Activated CD4-positive, alpha-beta T cell treated with anti-CD3 and anti-CD28 coated beads, Interleukin-2, amount 10 ng/mL, durations not matched to agents 7 days and 5 days (primary cell): ENCODE data around the gene ARCN1. TPM values are rescaled to one million over a fixed set of nuclear protein-coding genes. Genes with fewer than 3 reads are reported as not detected.

ENCODE experiments used
- CTCF ChIA-PET: fragments of 350-600 bp; sonication (Branson Sonifier 250); formaldehyde crosslinking; loops from one replicate; lab custom pipeline; 2021; ENCODE audit warnings: antibody characterized with exemption; lab: Charles Lee
- POLR2A ChIA-PET: fragments of 350-600 bp; sonication (Branson Sonifier 250); formaldehyde crosslinking; loops from one replicate; lab custom pipeline; 2021; ENCODE audit warnings: antibody characterized with exemption; lab: Charles Lee
- DNase-seq: peaks from one replicate; pipeline ENCODE4 v3.0.0-alpha.2; 2020
- H3K27ac Mint-ChIP-seq: one replicate; pipeline ENCODE4 v1.8.0; 2021; ENCODE audit warnings: mild to moderate bottlenecking, moderate library complexity, mixed read lengths
- H3K27me3 Mint-ChIP-seq: one replicate; pipeline ENCODE4 v1.8.0; 2021; ENCODE audit warnings: mixed read lengths
- H3K36me3 Mint-ChIP-seq: one replicate; pipeline ENCODE4 v1.8.0; 2021; ENCODE audit warnings: low read depth, mixed read lengths
- H3K4me1 Mint-ChIP-seq: one replicate; pipeline ENCODE4 v1.8.0; 2021; ENCODE audit warnings: mixed read lengths
- H3K4me3 Mint-ChIP-seq: one replicate; pipeline ENCODE4 v1.8.0; 2021; ENCODE audit warnings: mild to moderate bottlenecking, moderate library complexity, mixed read lengths
- H3K9me3 Mint-ChIP-seq: one replicate; pipeline ENCODE4 v1.8.0; 2021; ENCODE audit warnings: mixed read lengths
- total RNA-seq, 2 experiments: library from RNA; stranded (reverse); gene quantifications; one replicate each; pipeline ENCODE4 v1.2.3, GENCODE V29; 2021

The ARCN1 gene
- total RNA-seq, 2 experiments from 2014 or later: 113 to 128 TPM

DNA sequence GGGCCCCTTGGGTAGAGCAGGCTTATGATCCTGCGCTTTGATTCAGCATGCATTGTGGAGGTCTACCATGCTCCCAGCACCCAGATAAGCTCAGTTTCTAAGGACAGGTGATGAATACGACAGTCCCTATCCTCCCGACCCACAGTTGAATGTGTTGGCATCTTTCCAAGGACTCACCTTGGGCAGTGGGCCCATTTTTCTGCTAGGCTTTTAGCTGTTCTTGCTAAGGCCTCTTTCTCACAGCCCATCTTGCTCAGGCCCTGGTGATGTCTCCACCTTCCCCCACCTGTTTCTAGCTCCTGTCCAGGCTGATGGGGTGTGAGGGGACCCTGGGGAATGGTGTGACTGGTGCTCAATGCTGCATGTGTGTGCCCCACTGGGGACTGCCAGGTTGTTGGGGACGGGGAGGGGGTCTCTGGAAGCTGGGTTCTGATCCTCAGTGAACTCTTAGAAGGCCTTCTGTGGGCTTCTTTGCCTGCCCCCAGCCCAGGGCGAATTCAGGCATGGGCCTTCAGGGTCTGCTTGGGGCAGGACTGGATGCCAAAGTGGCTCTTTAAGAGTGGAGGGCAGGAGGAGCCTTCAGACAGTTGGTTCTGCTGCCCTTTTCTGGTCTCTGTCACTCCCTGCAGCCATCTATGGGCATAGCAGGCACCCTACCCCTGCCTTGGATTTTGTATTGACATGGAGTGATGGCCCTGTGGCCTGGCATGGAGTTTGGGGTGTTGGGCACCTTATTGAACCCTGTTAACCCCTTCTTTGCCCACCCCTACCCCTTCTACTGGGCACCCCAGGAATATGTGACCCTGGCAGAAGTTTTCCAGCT lies 68.3 kb downstream of the ARCN1 start:
- no peaks in the 10 kb centered on the region for H3K36me3 Mint-ChIP-seq
- no peak overlapping the region for H3K27ac Mint-ChIP-seq
- no peaks in the 10 kb centered on the region for H3K9me3 Mint-ChIP-seq
- no peak for DNase-seq
- ChIA-PET POLR2A (no interaction called here), CTCF (interaction anchor here (0.7 to 1.5 kb wide), 7 partner anchors 16 to 357 kb away, joined by 3 to 4 read pairs (median 3); no protein-coding TSS in a partner anchor)
- H3K27me3 Mint-ChIP-seq: no peaks in the 10 kb centered on the region
- H3K4me3 Mint-ChIP-seq: no peak overlapping the region
- H3K4me1 Mint-ChIP-seq: no peaks in the 10 kb centered on the region

DNA sequence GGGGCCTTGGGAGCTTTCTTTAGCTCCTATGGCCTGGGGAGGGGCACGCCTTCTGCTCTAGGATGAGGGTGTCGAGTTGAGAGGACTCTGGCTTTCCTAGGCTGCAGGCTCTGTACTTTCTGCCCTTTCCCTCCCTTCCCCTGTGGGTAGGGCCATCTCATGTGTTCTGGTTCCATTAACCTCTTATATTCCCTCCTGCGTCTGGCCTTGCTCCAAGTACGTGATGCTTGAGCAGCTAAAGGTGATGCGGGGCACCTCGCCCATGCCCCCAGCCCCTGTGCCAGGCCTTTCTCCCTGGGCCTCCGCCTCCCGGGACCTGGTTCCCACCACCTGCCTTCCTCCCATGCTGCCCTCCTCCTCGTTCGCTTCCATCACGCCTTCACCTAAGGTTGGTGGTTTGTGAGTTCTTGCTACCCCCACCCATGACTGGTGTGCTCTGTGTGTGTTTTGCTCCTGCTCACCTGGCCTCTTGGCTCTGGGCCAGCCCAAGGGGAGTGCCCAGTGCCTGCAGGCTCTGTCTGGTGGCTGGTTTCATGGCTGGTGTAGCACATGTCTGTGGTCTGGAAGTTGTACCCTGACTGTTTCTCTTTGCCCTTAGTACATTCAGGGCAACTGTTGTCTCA lies 69.3 kb downstream of the ARCN1 start:
- DNase-seq: no peak
- H3K4me1 Mint-ChIP-seq: no peaks in the 10 kb centered on the region
- ChIA-PET POLR2A (no interaction called here), CTCF (interaction anchor here (0.6 to 1.5 kb wide), 3 partner anchors 17 to 21 kb away, joined by 3 to 4 read pairs (median 4); no protein-coding TSS in a partner anchor)
- no peak overlapping the region for H3K27ac Mint-ChIP-seq
- no peak overlapping the region for H3K4me3 Mint-ChIP-seq
- H3K27me3 Mint-ChIP-seq: no peaks in the 10 kb centered on the region
- H3K36me3 Mint-ChIP-seq: no peaks in the 10 kb centered on the region
- H3K9me3 Mint-ChIP-seq: no peaks in the 10 kb centered on the region

DNA sequence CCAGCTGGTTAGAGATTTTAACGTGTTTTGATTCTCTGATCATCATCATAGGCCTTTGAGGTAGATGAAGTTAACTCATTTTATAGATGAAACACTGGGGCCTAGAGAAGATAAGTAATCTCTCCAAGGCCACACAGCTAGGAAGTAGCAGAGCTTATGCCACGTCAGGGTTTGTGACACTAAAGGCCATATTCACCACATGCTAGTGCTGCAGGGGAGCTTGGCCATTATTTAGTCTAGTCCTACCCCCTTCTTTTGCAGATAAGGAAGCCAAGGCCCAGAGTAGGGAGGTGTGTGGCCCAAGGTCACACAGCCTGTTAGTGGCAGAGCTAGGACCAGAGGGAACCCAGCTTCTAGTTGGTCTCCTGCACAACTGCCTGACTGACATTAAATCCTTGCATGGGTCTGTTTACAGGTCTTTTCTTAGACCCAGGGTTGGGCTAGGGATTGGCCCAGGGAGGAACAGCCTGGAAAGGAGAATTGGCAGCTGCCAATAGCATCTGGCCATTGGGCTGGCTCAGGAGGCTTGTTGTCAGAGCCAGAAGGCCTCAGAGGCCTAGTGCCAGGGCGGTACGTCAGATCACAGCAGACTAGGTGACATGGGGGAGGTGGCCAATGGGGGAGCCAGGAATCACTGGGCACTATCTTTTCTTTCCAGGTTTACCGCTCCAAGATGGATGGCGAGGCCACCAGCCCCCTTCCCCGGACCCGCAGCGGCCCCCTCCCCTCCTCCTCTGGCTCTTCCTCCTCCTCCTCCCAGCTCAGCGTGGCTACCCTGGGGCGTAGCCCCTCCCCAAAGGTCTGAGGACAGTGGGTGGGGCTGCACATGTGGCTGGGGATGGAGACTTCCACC lies 71.2 kb downstream of the ARCN1 start:
- no peaks in the 10 kb centered on the region for H3K36me3 Mint-ChIP-seq
- DNase-seq: no peak
- no peaks in the 10 kb centered on the region for H3K9me3 Mint-ChIP-seq
- no peak overlapping the region for H3K27ac Mint-ChIP-seq
- ChIA-PET POLR2A (no interaction called here), CTCF (interaction anchor here (0.6 to 2.1 kb wide), 5 partner anchors 12 to 290 kb away, joined by 3 to 7 read pairs (median 3); no protein-coding TSS in a partner anchor)
- no peak overlapping the region for H3K4me3 Mint-ChIP-seq
- no peaks in the 10 kb centered on the region for H3K4me1 Mint-ChIP-seq
- H3K27me3 Mint-ChIP-seq: no peaks in the 10 kb centered on the region

DNA sequence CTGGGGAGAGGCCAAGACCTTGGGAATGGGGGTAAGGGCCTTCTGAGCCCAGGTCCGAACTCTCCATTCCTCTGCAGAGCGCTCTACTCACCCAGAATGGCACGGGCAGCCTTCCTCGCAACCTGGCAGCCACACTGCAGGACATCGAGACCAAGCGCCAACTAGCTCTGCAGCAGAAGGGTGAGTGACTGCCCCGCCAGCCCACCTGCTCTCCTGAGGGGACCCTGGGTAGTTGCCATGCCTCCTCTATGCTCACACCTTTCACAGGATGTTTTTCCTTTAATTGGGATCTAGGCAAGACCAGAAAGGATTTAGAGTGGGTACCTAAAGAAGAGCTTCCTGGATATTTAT lies 71.8 kb downstream of the ARCN1 start:
- Mint-ChIP-seq H3K36me3 (no peaks in the 10 kb centered on the region), H3K27ac (no peak overlapping the region), H3K27me3 (no peaks in the 10 kb centered on the region), H3K4me1 (no peaks in the 10 kb centered on the region), H3K9me3 (no peaks in the 10 kb centered on the region), H3K4me3 (no peak overlapping the region)
- ChIA-PET POLR2A (no interaction called here), CTCF (interaction anchor here (1.4 to 2.1 kb wide), 2 partner anchors 15 to 18 kb away, joined by 4 to 7 read pairs; no protein-coding TSS in a partner anchor)
- no peak for DNase-seq

DNA sequence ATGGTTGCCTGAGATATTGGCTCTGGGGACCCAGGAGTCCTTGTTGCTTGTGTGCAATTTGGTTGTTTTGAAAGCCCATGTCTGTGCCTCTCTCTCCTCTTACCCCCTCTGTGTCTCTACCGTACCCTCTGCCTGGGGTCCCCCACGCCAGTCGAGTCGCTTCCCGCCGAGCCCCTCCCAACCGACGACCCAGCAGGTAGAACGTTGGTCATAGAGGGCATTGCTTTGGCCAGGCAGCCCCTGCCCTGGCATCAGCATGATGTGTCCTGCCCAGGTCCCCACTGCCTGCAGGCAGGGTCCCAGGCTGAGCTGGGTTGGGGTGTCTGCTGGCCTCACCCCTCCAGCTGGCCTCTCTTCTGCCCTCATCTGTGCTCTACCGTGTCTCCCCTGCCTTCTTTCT lies 72.3 kb downstream of the ARCN1 start:
- POLR2A ChIA-PET: no interaction called here
- no peaks in the 10 kb centered on the region for H3K27me3 Mint-ChIP-seq

DNA sequence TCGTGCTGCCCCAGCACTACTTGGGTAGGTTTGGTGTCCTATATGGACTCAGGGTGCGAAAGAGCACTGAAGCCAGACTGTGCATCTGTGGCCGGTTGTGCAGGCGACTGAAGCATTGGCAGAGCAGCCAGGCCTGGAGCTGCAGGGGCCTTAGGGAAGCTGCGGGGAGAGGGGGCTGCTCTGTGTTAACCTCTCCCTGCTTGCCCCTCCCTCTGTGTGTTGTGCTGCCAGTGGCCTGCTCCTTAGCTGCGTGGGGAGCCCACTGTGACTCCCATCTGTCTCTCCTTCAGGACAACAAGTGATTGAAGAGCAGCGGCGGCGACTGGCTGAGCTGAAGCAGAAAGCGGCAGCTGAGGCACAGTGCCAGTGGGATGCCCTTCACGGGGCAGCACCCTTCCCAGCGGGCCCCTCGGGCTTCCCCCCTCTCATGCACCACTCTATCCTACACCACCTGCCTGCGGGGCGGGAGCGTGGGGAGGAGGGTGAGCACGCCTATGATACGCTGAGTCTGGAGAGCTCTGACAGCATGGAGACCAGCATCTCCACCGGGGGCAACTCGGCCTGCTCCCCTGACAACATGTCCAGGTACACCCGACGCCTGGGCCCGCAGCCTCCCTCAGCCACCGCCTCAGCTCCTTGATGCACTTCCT lies 73.0 kb downstream of the ARCN1 start:
- no peaks in the 10 kb centered on the region for H3K27me3 Mint-ChIP-seq
- no peaks in the 10 kb centered on the region for H3K36me3 Mint-ChIP-seq
- DNase-seq: no peak
- H3K4me3 Mint-ChIP-seq: no peak overlapping the region
- H3K4me1 Mint-ChIP-seq: no peaks in the 10 kb centered on the region
- ChIA-PET POLR2A (no interaction called here), CTCF (interaction anchor here (0.5 to 2.1 kb wide), 5 partner anchors 14 to 464 kb away, joined by 3 to 7 read pairs (median 3); no protein-coding TSS in a partner anchor)
- no peaks in the 10 kb centered on the region for H3K9me3 Mint-ChIP-seq
- H3K27ac Mint-ChIP-seq: no peak overlapping the region

More for the DNA sequence above, 72.3 kb downstream of the ARCN1 start:
- Mint-ChIP-seq H3K36me3 (no peaks in the 10 kb centered on the region), H3K9me3 (no peaks in the 10 kb centered on the region), H3K27ac (no peak overlapping the region), H3K4me1 (no peaks in the 10 kb centered on the region), H3K4me3 (no peak overlapping the region)
- DNase-seq: no peak
- CTCF ChIA-PET: interaction anchor here (0.5 to 2.1 kb wide), 3 partner anchors 14 to 463 kb away, joined by 3 to 7 read pairs (median 3); no protein-coding TSS in a partner anchor

DNA sequence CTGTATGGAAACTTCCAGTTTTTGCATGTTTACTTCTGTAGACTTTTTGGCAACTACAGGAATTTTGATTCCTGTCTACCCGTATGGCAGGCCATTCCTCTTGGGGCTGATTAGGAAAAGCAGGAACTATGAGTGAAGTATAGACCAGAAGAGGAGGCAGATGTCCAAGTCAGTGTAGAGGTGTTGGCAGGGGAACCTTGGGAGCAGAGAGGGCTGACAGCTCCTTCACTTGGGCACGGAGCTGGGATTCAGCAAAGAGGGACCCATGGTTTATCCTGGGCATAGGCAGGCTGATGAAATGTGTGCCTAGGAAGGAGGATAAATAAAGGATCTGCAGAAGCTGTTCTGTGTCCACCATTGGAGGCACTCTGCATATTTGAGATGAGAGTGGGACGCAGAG lies 74.2 kb downstream of the ARCN1 start:
- Mint-ChIP-seq H3K27me3 (no peaks in the 10 kb centered on the region), H3K36me3 (no peaks in the 10 kb centered on the region), H3K4me3 (no peak overlapping the region), H3K4me1 (no peaks in the 10 kb centered on the region), H3K9me3 (no peaks in the 10 kb centered on the region), H3K27ac (no peak overlapping the region)
- ChIA-PET CTCF (interaction anchor here (0.6 to 1.5 kb wide), 2 partner anchors 9 to 10 kb away, joined by 3 read pairs; no protein-coding TSS in a partner anchor), POLR2A (no interaction called here)
- DNase-seq: no peak

DNA sequence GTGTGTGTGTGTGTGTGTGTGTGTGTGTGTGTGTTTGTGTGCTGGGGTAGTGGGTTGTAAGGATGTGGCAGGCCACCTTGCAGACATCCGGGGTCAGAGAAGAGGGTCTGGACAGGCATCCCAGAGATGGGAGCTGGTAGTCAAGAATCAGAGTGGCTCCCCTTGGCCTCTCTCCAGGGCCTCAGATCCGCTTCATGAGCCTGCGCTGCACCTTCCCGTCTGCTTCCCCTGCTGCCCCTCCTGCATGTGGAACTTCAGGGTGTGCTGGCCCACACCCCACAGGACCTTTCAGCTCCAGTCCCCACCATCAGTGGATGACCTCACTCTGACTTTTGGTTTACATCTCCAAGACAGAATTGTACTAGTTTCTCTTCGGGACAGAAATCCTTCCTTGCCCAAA lies 76.1 kb downstream of the ARCN1 start:
- no peaks in the 10 kb centered on the region for H3K27me3 Mint-ChIP-seq
- DNase-seq: no peak
- no peaks in the 10 kb centered on the region for H3K36me3 Mint-ChIP-seq
- H3K4me3 Mint-ChIP-seq: no peak overlapping the region
- ChIA-PET CTCF (interaction anchor here (0.6 to 1.0 kb wide), 3 partner anchors 12 to 29 kb away, joined by 3 to 4 read pairs (median 3); no protein-coding TSS in a partner anchor), POLR2A (no interaction called here)
- no peak overlapping the region for H3K27ac Mint-ChIP-seq
- H3K9me3 Mint-ChIP-seq: no peaks in the 10 kb centered on the region
- peaks cover 9% of the 10 kb centered on the region for H3K4me1 Mint-ChIP-seq

DNA sequence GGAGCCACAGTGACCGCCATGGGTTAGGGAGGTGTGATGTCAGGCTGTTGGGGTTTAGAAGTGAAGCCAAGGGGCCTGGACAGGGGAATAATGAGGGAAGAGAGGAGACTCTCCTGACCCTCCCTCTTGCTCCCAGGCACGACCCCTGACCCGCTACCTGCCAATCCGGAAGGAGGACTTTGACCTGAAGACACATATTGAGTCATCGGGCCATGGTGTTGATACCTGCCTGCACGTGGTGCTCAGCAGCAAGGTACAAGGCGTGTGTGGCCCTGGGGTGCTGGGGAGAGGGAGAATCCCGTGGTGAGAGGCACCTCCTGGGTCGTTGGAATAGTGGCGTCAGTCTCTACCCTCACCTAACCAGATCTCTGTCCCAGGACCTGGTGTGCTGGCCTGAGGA lies 77.7 kb downstream of the ARCN1 start:
- peaks cover 9% of the 10 kb centered on the region for H3K4me1 Mint-ChIP-seq
- no peaks in the 10 kb centered on the region for H3K9me3 Mint-ChIP-seq
- CTCF ChIA-PET: interaction anchor here (1.2 kb wide), 1 partner anchor 10 kb away, joined by 3 read pairs; no protein-coding TSS in a partner anchor
- no peaks in the 10 kb centered on the region for H3K36me3 Mint-ChIP-seq
- no peak overlapping the region for H3K4me3 Mint-ChIP-seq
- POLR2A ChIA-PET: no interaction called here
- no peak for DNase-seq
- H3K27ac Mint-ChIP-seq: no peak overlapping the region
- no peaks in the 10 kb centered on the region for H3K27me3 Mint-ChIP-seq

DNA sequence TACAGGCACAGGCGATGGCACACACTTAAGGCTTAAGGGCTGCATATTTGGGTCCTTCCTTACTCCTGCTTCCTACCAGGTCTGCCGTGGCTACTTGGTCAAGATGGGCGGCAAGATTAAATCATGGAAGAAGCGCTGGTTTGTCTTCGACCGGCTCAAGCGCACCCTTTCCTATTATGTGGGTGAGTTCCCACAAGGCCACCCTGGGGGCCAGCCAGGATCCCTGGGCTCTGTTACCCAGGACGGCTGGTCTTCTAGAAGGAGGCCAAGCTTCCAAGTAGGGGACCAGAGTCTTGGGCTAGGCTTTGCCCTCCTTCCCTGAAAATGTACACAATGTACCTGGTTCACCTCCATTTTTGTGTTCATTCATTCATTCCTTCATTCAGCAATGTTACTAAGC lies 78.2 kb downstream of the ARCN1 start:
- ChIA-PET POLR2A (no interaction called here), CTCF (interaction anchor here (1.2 kb wide), 1 partner anchor 9 kb away, joined by 3 read pairs; no protein-coding TSS in a partner anchor)
- H3K4me1 Mint-ChIP-seq: peaks cover 9% of the 10 kb centered on the region
- H3K36me3 Mint-ChIP-seq: no peaks in the 10 kb centered on the region
- H3K4me3 Mint-ChIP-seq: no peak overlapping the region
- no peak for DNase-seq
- H3K27me3 Mint-ChIP-seq: no peaks in the 10 kb centered on the region
- no peak overlapping the region for H3K27ac Mint-ChIP-seq
- H3K9me3 Mint-ChIP-seq: no peaks in the 10 kb centered on the region

DNA sequence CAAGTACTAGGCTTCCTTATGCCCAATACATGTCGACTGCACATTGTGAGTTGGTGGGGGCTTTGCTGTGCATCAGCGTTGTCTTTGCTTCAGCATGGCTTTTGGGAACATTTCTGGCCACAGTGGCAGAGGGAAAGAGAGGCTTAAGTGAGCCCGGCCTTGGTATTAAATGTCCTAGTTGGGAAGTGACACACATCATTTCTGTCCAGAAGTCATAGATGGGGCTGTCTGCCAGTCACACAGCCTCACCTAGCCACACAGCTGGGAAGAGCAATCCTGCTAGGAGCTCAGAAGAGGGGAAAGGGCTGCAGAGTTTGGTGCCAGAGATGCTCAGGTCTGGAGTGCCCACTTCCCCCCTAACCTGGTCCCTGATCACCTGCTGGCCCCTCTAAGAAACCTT lies 79.6 kb downstream of the ARCN1 start:
- Mint-ChIP-seq H3K4me3 (no peak overlapping the region), H3K27me3 (no peaks in the 10 kb centered on the region), H3K9me3 (no peaks in the 10 kb centered on the region), H3K4me1 (peaks cover 9% of the 10 kb centered on the region), H3K27ac (no peak overlapping the region), H3K36me3 (no peaks in the 10 kb centered on the region)
- no peak for DNase-seq
- ChIA-PET POLR2A (no interaction called here), CTCF (no interaction called here)
